Activated B cell treated with CpG ODN at 0.5 μM for 24 hours (primary cell): ENCODE data around the gene MATK. TPM values are rescaled to one million over a fixed set of nuclear protein-coding genes. Genes with fewer than 3 reads are reported as not detected.

Experiments used
- ATAC-seq: fragments of 200-7000 bp; cut with Tn5 transposase; one replicate; pipeline ENCODE4 v1.10.0; 2021; ENCODE audit warnings: low read depth, mild to moderate bottlenecking, moderate library complexity
- CTCF ChIA-PET: fragments of 350-600 bp; sonication (Branson Sonifier 250); formaldehyde crosslinking; loops from one replicate; lab custom pipeline; 2021; ENCODE audit warnings: antibody characterized with exemption; lab: Charles Lee
- POLR2A ChIA-PET: fragments of 350-600 bp; sonication (Branson Sonifier 250); formaldehyde crosslinking; loops from one replicate; lab custom pipeline; 2021; ENCODE audit warnings: antibody characterized with exemption; lab: Charles Lee
- DNase-seq: peaks from one replicate; pipeline ENCODE4 v3.0.0; 2022
- H3K27ac Mint-ChIP-seq: one replicate; pipeline ENCODE4 v1.8.0; 2020; ENCODE audit warnings: mixed read lengths
- H3K27me3 Mint-ChIP-seq: one replicate; pipeline ENCODE4 v1.8.0; 2021; ENCODE audit warnings: mixed read lengths
- H3K36me3 Mint-ChIP-seq: one replicate; pipeline ENCODE4 v1.8.0; 2021; ENCODE audit warnings: low read depth, mixed read lengths
- H3K4me1 Mint-ChIP-seq: one replicate; pipeline ENCODE4 v1.8.0; 2021; ENCODE audit warnings: mixed read lengths
- H3K4me3 Mint-ChIP-seq: one replicate; pipeline ENCODE4 v1.8.0; 2020; ENCODE audit warnings: mild to moderate bottlenecking, mixed read lengths
- H3K9me3 Mint-ChIP-seq: one replicate; pipeline ENCODE4 v1.8.0; 2020; ENCODE audit warnings: mixed read lengths
- intact Hi-C: fragments of 100-400 bp; cut with micrococcal nuclease; formaldehyde crosslinking; loops from one replicate; pipeline ENCODE4 v1.15.1; 2024
- total RNA-seq: library from RNA; stranded (reverse); gene quantifications from 2 replicates; pipeline ENCODE4 v1.2.3, GENCODE V29; 2022
- TF ChIP-seq, protein P1 (sequence below): fragments of 200-600 bp; IDR thresholded peaks from one replicate; pipeline ENCODE4 v1.8.0; 2022; ENCODE audit warnings: antibody characterized with exemption, mild to moderate bottlenecking

Gene MATK
- total RNA-seq, 1 donor from 2014 or later: 4.8 TPM

GRCh38 chr19:3773814-3774515 lies 12.2 kb downstream of the MATK start:
- peaks cover 13% of the 10 kb centered on the region for H3K36me3 Mint-ChIP-seq
- H3K27ac Mint-ChIP-seq: no peak overlapping the region
- ChIA-PET CTCF (no interaction called here), POLR2A (interaction anchor here (1.2 kb wide), 1 partner anchor 11 kb away, joined by 3 read pairs; the partner anchor contains the start of gene MRPL54)
- DNase-seq: no peak
- H3K4me3 Mint-ChIP-seq: no peak overlapping the region
- no peaks in the 10 kb centered on the region for H3K9me3 Mint-ChIP-seq
- H3K27me3 Mint-ChIP-seq: no peaks in the 10 kb centered on the region
- ATAC-seq: no peak
- H3K4me1 Mint-ChIP-seq: no peaks in the 10 kb centered on the region
- intact Hi-C loops: no loop called here
- TF ChIP-seq, protein P1, sequence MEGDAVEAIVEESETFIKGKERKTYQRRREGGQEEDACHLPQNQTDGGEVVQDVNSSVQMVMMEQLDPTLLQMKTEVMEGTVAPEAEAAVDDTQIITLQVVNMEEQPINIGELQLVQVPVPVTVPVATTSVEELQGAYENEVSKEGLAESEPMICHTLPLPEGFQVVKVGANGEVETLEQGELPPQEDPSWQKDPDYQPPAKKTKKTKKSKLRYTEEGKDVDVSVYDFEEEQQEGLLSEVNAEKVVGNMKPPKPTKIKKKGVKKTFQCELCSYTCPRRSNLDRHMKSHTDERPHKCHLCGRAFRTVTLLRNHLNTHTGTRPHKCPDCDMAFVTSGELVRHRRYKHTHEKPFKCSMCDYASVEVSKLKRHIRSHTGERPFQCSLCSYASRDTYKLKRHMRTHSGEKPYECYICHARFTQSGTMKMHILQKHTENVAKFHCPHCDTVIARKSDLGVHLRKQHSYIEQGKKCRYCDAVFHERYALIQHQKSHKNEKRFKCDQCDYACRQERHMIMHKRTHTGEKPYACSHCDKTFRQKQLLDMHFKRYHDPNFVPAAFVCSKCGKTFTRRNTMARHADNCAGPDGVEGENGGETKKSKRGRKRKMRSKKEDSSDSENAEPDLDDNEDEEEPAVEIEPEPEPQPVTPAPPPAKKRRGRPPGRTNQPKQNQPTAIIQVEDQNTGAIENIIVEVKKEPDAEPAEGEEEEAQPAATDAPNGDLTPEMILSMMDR: no peak

GRCh38 chr19:3771906-3772455 lies 14.2 kb downstream of the MATK start, which contains the start of gene RAX2:
Gene RAX2 (minus strand): TSS chr19:3772228. CDS start chr19:3771742, 486 bp downstream.
- no peaks in the 10 kb centered on the region for H3K9me3 Mint-ChIP-seq
- TF ChIP-seq, protein P1: no peak
- H3K27ac Mint-ChIP-seq: no peak within 1 kb of the TSS
- peaks cover 25% of the 10 kb centered on the region for H3K36me3 Mint-ChIP-seq
- intact Hi-C loops: no loop called here
- H3K4me3 Mint-ChIP-seq: no peak within 1 kb of the TSS
- no peaks in the 10 kb centered on the region for H3K27me3 Mint-ChIP-seq
- no peak for ATAC-seq
- DNase-seq: no peak
- no peaks in the 10 kb centered on the region for H3K4me1 Mint-ChIP-seq
- ChIA-PET CTCF (no interaction called here), POLR2A (no interaction called here)

GRCh38 chr19:3771000-3771905 lies 14.9 kb downstream of the MATK start:
- ChIA-PET CTCF (no interaction called here), POLR2A (no interaction called here)
- peaks cover 32% of the 10 kb centered on the region for H3K36me3 Mint-ChIP-seq
- H3K4me3 Mint-ChIP-seq: no peak overlapping the region
- no peak overlapping the region for H3K27ac Mint-ChIP-seq
- intact Hi-C loops: no loop called here
- no peak for DNase-seq
- H3K4me1 Mint-ChIP-seq: peaks cover 5% of the 10 kb centered on the region
- H3K27me3 Mint-ChIP-seq: no peaks in the 10 kb centered on the region
- no peak for ATAC-seq
- TF ChIP-seq, protein P1: no peak
- H3K9me3 Mint-ChIP-seq: no peaks in the 10 kb centered on the region

DNA sequence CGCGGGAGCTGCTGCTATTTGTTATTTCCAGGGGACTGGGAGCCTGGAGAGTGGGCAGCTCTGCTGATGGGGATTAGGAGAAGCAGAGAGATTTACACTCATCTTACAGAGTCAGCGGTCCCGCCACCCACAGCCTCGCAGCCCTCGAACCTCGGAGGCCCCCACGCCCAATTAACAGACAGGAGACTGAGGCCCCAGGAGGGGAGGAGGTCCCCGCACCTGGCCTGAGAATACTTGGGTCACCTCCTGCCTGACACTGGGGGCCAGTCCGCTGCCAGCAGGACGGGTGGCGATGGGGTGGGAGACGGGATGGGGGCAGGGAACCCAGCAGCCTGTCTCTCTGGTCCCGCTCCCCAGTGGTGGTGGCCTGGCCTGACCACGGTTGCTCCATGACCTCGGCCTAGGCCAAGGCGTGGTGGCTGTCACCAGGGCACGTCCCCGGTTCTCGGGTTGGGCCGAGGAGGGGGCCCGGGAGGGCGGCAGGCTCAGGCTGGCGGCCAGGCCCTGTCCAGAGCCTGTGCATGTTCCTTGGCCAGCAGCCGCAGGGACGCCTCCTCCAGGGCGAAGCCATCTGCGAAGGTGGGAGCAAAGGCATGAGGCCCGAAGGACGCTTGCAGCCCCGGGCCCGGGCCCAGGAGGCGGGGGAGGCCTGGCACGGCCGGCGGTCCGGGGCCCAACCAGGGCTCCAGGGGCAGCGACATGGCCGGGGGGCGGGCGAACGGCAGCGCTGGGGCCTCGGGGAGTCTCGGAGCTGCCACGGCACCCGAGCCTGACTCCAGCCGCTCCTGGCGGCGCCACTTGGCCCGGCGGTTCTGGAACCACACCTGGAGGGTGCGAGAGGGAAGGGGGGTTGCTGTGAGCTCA lies 15.8 kb downstream of the MATK start:
- CTCF ChIA-PET: no interaction called here
- H3K27me3 Mint-ChIP-seq: no peaks in the 10 kb centered on the region
- TF ChIP-seq, protein P1: no peak
- DNase-seq (no peak), ATAC-seq (no peak)
- no peak overlapping the region for H3K27ac Mint-ChIP-seq
- POLR2A ChIA-PET: no interaction called here
- H3K4me3 Mint-ChIP-seq: no peak overlapping the region
- H3K36me3 Mint-ChIP-seq: peaks cover 36% of the 10 kb centered on the region
- H3K4me1 Mint-ChIP-seq: peaks cover 5% of the 10 kb centered on the region
- intact Hi-C loops: no loop called here
- H3K9me3 Mint-ChIP-seq: no peaks in the 10 kb centered on the region
